ENCODE data around the gene MLYCD.

MLYCD gene

DNA sequence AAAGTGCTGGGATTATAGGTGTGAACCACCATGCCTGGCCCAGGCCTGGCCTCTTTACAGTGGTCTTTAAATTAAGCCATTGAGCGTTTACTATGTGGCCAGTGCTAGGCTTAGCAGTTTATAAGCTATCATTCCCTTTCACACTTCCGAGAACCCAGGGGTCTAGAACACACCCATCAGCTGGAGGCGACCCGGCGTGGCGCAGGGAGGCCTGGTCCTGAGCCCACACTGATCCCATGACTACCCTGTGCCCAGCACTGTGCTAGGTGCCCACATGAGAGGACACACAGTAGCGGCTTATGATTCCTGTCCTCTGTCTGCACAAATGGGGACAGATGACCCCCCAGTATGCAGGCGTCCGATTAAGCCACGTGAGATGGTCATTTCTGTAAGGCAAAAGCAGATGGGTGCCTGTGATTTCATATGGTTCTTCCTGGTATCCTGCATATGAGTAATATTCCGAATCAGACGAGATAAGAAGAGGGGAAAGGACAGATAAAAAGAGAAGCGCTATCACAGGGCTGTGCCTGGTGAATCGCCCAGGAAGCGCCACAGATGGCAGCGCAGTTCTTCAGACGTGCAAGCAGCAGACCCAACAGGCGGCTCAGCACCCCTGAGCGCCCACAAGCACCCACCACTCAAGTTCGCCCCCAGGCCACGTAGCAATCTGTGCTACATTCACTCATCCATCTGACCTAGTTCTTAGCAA lies 59.4 kb downstream of the MLYCD start:
- DNase-seq: no peak

DNA sequence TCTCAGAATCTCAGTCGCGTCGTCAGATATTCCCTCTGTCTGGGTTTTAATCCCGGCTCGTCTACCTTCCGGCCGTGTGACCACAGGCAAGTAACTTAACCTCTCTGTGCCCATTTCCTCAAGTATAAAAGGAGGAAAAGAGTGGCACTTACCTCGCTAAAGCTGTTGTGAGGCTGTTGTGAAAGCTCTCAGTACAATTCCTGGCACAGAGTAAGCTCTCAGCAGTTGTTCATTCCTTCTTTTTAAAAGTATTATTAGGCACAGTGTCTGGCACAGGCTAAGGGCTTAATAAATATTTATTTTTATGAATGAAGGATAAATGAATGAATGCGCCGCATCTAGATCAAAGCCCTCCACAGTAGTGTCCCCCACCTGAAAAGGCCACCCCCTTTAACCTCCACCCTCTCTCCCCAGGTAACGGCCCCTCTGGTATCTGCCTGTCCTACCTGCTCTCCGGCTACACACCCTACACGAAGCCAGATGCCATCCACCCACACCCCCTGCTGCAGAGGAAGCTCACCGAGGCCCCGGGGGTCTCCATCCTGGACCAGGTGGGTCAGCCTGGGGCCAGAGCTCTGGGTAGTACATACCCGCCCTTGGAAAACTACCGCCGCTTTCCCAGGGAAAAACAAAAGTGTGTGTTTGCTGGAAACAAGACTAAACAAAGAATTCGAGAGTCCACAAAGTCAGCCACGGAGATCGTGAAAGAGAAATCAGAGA lies 60.1 kb downstream of the MLYCD start:
- DNase-seq: no peak

DNA sequence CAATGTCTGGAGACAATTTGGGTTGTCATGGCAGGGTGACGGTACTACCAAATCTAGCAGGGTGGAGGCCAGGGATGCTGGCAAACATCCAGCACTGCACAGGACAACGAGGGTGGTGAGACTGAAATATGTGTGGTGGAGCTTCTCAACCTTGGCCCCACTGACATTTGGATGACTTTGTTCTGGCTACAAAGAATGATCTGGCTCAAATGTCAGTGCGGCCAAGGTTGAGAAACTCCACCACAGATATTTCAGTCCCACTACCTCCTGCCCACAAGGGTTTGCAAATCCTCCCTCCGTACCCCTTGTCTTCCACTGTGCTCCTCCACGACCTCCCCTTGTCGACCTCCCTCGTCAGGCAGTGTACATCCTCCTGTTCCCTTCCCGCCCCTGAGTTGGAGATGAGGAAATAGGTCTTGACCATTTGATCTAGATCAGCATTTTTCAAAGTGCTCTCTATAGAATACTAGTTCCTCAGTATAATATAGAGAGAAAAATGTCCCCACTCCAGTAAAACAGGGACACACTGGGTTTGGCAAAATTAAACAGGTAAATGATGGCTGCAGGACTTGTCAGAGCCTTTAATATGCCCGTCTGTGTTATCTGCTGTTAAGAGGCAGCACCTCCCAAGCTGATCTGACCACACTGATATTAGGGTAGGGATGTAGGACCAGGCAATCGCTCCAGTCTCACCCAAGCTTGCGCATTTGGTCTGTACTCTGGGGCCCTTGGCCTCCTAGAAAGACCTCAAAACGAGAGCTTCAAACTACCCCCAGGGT lies 60.9 kb downstream of the MLYCD start:
- no peak for DNase-seq

DNA sequence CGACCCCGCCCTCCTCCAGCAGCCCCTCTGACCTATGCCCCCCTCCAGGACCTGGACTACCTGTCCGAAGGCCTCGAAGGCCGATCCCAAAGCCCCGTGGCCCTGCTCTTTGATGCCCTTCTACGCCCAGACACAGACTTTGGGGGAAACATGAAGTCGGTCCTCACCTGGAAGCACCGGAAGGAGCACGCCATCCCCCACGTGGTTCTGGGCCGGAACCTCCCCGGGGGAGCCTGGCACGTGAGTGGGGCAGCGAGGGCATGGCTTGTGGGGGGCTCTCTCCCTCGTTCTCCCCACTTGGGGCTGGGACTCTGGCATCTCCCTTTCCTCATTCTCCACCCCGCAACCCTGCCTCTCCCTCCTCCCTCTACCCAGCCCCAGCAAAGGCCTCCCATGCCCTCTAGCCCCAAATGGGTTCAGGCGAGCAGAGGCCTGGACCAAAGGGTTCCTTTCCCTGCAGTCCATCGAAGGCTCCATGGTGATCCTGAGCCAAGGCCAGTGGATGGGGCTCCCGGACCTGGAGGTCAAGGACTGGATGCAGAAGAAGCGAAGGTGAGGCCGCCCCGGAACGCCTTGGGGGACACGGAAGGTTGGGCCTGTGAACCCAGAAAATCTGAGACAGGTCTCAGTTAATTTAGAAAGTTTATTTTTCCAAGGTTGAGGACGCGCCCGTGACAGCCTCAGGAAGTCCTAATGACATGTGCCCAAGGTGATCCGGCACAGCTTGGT lies 61.8 kb downstream of the MLYCD start:
- no peak for DNase-seq

DNA sequence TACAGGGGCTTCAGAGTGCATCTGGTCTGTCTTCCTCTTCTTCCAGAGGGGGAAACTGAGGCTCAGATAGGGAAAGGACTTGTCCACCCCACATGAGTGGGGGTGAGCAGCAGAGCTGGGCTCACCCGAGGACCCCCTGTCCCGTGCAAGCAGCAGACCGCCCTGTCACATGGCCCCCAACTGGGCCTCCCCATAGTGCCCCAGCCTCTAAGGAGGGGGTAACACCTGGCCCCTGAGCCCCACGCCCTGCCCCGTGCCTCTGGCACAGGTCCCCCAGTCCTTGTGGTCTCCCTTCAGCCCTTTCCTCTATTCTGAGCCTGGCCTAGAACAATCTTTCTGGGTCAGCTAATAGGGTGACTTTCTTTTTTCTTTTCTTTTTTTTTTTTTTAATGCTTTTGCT lies 62.7 kb downstream of the MLYCD start:
- DNase-seq: no peak

DNA sequence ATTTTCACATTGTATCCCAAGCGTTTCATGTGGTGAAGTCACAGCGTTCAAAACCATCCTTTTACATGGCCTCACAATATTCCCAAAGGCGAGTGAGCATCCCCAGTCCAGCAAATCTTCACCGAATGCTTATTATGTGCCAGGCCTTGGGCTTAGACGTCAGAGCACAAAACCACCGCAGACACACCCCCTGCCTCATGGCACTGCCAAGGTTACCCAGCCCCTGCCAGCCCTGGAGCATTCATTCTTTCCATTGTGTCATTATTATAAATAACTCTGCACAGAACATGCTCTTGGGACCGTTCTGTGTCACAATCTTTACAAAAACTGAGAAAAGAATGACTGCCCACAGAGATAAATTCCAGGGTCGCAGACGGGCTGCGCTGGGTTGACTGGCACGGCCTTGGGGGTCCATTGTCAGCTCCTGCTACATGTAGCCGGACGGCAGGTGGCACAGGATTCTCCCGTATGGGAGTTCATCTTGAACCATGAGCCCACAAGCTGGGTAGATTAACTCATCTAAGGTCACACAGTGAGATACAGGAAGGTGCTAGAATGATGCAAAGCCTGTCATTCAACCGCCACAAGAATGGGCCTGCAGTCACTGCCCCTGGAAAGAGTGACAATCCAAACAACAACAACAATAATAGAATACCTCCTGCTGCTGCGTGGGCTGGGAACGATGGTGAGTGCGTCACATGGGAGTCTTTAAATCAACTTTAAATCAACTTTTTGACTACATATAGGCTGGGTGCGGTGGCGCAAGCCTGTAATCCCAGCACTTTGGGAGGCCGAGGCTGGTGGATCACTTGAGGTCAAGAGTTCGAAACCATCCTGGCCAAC lies 64.6 kb downstream of the MLYCD start:
- no peak for DNase-seq

DNA sequence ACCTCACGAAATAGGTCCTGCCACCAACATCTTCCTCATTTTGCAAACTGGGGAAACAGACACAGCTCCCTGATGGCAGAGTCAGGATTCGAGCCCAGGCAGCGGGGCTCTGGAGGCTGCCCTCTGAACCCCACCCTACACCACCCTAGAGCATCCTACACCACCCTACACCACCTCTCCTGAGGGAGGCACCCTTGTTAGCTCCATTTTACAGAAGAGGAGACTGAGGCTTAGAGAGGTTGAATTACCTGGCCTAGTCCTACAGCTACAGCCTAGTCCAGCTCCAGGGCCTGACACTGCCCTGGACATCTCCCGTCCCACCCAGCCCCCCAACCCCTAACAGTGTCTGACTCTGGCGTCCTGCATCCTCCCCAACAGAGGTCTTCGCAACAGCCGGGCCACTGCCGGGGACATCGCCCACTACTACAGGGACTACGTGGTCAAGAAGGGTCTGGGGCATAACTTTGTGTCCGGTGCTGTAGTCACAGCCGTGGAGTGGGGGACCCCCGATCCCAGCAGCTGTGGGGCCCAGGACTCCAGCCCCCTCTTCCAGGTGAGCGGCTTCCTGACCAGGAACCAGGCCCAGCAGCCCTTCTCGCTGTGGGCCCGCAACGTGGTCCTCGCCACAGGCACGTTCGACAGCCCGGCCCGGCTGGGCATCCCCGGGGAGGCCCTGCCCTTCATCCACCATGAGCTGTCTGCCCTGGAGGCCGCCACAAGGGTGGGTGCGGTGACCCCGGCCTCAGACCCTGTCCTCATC lies 65.9 kb downstream of the MLYCD start:
- DNase-seq: no peak

DNA sequence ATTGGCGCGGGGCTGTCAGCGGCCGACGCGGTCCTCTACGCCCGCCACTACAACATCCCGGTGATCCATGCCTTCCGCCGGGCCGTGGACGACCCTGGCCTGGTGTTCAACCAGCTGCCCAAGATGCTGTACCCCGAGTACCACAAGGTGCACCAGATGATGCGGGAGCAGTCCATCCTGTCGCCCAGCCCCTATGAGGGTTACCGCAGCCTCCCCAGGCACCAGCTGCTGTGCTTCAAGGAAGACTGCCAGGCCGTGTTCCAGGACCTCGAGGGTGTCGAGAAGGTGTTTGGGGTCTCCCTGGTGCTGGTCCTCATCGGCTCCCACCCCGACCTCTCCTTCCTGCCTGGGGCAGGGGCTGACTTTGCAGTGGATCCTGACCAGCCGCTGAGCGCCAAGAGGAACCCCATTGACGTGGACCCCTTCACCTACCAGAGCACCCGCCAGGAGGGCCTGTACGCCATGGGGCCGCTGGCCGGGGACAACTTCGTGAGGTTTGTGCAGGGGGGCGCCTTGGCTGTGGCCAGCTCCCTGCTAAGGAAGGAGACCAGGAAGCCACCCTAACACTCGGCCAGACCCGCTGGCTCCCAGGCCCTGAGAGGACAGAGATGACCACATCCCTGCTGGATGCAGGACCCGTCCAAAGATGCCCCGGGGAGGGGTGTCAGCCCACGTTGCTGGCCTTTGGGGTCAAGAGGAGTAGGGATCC lies 66.7 kb downstream of the MLYCD start:
- no peak for DNase-seq

DNA sequence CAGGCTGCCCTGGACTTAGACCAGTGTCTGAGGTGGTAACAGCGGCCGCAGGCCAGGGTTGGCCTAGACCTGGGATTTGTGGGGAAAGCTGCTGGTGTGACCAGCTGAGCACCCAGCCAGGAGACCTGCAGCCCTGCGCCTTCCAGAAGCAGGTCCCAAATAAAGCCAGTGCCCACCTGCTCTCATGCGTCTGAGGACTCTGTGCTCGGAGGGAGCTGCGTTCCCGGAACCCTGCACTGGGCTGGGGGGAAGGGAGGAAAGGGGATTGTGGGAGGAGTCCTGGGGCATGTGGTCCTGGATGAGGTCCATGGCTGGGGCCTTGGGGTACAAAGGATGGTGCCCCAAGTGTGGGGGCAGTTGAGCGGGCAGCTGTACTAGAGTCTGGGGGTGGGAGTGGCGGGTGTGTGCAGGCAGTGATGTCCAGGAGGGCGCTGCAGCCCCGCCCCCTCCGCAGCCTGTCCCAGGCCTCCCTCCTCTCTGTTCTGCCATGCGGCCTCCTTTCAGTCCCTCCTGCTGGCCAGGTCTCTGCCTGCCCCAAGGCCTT lies 67.3 kb downstream of the MLYCD start:
- no peak for DNase-seq

DNA sequence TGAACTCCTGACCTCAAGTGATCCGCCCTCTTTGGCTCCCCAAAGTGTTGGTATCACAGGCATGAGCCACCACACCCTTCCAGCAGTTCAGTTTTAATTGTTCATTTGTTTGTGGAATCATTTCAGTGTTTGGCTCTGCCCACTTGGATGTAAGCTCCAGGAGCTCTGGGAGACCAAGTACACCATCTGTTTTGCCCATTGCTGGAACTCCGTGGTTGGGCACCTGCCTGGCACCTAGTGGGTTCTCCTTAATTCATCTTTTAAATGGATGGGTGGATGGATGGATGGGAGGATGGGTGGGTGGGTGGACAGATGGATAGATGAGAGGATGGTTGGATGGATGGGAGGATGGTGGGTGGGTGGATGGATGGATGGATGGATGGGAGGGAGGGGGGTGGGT lies 68.2 kb downstream of the MLYCD start:
- no peak for DNase-seq

DNA sequence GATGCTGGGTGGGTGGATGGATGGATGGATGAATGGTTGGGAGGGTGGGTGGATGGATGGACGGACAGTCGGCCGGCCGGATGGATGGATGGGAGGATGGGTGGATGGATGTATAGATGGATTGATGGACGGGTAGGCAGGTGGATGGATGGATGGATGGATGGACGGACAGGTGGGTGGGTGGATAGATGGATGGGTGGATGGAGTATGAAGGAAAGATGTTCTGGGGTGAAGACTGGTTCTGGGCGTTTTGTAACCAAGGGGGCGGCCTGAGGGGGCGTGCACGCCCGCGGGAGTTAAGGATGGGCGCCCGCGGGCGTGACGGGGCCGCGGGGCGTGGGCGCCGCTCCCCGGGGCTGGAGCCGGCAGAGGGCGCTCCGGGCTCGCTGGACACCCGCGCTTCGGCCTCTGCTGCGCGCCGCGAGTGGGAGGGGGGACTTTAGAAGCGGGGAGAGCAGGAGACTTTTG lies 69.0 kb downstream of the MLYCD start, which contains the start of gene NECAB2:
TSS of gene NECAB2 (plus strand) at position 407 of the 468 bp plus-strand sequence. CDS start 405 bp downstream, outside the sequence.
- DNase-seq: no peak

DNA sequence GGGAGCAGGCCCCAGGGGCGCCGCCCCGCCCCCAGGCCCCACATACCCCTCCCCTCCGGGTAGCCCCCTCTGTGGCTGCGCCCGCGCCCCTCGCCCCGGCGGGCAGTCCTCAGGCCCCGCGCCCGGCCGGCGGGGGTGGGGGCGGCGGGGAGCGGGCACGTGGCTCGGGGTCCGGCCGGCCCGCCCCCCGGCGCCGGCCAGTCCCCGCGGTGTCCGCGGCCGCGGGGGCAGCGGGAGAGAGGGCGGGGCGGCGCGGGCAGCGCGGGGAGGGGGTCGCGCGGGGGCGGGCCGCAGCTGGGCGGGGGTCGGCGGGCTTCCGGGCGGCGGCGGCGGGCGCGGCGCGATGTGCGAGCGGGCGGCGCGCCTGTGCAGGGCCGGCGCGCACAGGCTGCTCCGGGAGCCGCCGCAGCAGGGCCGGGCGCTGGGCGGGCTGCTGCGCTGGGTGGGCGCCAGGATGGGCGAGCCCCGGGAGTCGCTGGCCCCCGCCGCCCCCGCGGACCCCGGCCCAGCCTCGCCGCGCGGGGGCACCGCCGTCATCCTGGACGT lies 69.5 kb downstream of the MLYCD start:
- DNase-seq: no peak

DNA sequence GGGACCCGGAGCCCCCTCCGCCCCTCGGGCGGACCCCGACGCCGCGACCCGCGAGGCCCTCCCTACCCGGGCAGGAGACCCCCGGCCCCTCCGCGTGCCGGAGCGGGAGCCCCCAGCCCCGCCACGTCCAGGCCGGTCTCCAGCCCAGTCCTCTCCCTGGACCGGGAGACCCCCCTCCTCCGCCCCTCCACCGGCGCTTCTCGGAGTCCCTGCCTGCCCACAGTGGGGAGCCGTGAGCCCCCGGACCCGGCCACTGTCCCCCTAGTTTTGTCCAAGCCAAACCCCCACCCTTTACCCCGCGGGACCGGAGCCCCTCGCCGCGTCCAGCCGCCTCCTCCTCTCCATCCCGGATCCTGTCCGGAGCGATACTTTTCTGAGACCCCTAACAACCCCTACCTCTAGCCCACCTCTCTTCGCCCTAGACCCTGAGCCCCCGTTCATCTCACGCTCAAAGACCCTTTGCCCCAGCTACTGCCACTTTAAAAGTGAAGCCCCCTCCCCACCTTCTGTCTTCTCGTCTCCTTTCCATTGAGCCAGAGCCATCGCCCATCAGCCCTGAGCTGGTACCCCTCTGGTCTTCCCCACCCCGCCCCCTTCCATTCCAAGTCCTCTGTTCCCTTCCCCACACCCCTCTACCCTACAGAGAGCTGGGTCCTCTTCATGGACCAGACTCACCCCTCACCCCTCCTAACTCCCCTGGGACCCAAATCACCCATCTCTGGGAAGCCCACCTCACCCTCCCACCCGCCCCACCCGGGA lies 70.2 kb downstream of the MLYCD start:
- no peak for DNase-seq

DNA sequence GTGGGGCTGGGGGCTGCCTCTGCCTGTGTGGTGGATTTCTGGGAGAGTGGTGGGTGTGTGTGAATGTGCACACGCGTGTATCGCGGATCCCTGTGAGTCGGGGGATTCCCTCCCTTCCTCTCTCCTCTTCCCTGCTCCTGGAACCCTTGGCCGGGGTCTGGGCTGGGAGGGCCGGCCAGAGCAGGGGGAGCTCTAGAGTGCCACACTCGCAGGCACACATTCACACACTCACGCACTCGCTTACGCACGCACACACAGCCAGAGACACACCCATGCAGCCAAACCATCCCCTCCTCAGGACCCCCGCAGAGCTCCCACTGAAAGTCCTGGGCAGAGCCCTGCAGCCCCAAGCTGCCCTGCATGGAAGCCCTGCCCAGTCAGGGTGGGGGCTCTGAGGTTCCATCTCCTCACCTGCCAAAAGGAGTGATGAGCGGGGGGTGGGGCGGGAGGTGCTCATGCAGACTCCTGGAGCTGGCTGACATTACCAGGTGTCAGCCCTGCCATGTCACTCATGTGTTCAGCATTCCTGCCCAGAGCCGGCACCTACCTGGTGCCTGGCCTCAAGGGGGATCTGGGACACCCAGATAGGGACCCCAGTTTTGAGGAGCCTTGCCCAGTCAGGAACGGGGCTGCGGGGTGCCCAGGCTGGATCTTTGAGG lies 71.0 kb downstream of the MLYCD start:
- no peak for DNase-seq

DNA sequence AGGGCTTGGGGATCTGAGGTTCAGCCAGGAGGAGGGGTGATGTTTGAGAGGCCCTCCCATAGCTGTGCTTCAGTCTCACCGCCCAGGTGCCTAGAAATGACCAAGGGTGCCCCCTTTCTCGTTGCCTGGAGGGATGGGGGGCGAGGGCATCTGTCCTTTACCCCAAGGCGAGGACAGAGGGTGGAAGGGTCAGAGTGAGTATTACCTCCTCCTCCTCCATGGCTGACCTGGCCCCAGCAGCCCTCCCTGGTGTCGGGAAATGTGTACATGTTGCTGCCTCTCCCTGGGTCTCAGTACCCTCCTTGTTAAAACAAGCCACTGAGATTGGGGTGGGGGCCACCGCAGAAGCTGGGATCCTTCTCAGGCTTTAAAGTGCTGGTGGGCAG lies 71.5 kb downstream of the MLYCD start:
- DNase-seq: no peak

DNA sequence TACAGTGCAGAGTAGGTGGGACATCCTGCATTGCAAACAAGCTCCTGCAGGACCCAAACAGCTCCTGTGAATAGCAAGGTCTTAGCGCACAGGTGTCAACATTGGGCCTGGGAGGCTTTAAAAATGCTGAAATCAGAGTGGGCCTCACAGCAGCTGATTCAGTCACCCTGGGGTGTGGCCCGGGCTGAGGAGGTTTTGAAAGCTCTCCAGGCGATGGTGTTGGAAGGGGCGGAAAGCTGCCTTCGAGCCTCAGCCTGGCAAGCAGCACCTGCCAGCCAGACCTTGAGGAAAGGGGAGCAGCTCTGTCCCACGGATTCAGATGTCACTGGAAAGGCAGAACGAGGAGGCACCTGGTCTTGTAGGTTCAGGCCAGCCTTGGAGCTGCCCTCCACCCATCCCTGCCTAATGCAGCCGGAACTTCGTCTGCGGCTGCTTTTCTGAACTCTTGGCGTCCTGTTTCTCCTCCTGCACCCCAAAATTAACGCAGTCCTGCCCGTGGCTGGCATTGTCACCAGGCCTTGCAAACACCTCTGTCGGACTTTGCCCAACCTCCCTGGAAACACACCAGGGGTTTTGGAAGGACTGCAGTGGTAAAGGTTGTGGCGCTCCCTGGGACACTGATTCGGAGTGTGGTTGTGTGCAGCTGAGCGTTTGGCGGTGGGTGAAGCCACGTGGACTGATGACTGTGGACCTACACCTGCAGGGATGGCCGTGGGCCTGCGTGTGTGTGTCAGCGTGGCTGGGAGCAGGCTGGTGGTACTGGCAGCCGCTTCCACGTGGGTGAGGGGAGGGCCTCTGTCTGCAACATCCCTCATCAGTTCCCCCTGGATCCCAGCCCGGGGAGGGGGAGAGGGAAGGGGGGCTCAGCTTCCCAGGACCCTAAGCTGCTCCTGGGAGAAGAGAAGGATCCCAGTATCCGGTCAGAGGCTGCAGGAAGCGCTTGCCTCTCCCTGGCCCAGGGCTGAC lies 72.5 kb downstream of the MLYCD start:
- DNase-seq: no peak

DNA sequence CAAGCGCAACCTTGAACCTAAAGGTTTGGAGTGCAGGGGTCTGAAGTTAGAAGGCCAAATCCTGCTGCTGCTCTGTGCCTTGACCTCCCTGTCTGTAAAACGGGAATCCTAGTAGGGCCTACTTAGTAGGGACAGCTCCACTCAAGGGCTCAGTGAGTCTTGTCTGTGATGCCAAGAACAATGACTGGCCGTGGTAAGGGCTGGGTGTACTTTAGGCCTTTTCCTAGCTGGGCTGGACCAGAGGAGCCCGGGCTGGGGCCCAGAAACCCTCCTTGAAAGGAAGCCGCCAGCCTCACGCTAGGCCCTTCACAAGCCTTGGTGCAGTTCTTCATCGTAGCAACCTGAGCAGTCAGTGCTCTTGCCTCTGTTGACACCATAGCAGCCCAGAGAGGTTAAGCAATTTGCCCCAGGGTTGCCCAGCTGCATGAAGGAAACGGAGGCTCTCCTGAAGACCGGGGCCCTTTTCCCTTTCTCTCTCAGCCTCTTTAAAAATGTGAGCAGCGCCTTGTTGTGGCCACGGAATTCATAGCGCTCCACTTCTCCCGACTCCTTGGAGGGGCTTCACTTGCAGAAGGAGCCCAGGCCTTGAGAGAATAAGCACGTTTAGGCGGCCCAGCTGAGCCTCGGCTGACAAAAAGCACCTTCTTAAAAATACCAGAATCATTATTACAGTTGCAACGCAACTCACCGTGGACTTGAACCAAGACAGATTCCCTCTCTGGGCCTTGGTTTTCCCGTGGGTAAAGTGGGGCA lies 73.5 kb downstream of the MLYCD start:
- no peak for DNase-seq

Measured in CD4-positive, alpha-beta T cell treated with Interleukin-12 subunit alpha and Interleukin-12 subunit beta, for 1 hour (primary cell).